ENCODE measurements around the gene PCOLCE2.

DNA sequence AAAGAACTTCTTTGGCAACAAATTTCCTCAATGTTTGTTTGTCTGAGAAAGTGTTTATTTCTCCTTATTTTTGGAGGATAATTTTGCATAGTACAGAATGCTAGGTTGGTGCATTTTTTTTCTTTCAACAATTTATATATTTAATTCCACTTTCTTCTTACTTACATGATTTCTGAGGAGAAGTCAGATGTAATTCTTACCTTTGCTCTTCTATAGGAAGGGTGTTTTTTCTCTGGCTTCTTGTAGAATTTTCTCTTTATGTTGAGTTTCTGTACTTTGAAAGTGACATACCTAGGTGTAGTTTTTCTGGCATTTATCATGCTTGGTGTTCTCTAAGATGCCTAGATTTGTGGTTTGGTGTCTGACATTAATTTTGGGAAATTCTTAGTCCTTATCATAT is 34.8 kb upstream of the PCOLCE2 start:
- TF ChIP-seq, protein P1, sequence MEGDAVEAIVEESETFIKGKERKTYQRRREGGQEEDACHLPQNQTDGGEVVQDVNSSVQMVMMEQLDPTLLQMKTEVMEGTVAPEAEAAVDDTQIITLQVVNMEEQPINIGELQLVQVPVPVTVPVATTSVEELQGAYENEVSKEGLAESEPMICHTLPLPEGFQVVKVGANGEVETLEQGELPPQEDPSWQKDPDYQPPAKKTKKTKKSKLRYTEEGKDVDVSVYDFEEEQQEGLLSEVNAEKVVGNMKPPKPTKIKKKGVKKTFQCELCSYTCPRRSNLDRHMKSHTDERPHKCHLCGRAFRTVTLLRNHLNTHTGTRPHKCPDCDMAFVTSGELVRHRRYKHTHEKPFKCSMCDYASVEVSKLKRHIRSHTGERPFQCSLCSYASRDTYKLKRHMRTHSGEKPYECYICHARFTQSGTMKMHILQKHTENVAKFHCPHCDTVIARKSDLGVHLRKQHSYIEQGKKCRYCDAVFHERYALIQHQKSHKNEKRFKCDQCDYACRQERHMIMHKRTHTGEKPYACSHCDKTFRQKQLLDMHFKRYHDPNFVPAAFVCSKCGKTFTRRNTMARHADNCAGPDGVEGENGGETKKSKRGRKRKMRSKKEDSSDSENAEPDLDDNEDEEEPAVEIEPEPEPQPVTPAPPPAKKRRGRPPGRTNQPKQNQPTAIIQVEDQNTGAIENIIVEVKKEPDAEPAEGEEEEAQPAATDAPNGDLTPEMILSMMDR (conservative IDR thresholded peaks at IDR 0.05; ENCODE audit: low read depth, low read length): no peak
- TF ChIP-seq EZH2phosphoT487 (IDR thresholded peaks at IDR 0.05; ENCODE audit: borderline replicate concordance, low read length): no peak

Measured in PC-3 (cell line).